ENCODE results near the gene C1orf159. TPM values are rescaled to one million over a fixed set of nuclear protein-coding genes. Genes with fewer than 3 reads are reported as not detected.

Gene C1orf159
- total and polyA plus RNA-seq, 10 of the 15 experiments (the other 5 are each of a cell fraction or from before 2014, with no cell fraction given): 0.11 to 23.4 (median 8.0) TPM

DNA sequence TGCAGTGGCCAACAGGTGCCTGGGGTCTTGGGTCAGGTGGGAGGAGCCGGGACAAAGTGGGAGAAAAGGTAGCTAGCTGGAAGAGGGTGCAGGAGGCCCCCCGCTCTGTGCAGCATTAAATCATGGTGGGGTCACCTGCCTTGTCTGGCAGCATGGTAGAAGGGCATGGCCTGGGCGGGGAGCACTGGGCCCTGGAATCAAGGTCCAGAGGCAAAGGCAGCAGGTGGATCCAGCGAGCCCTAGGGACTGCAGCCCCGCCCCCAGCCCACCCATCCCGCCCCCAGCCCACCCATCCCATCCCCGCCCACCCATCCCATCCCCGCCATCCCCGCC, 41.1 kb upstream of the C1orf159 start:
- TF ChIP-seq HDGF (IDR thresholded peaks at IDR 0.05) (no peak), RB1 (IDR thresholded peaks at IDR 0.05; ENCODE audit: borderline replicate concordance) (no peak), MXI1 (IDR thresholded peaks at IDR 0.05; ENCODE audit: low read depth, low read length) (no peak), TARDBP (IDR thresholded peaks at IDR 0.05; ENCODE audit: borderline replicate concordance) (no peak), TAF1 (IDR thresholded peaks at IDR 0.05; ENCODE audit: borderline replicate concordance, low read depth, low read length) (no peak), NR2F1 (conservative IDR thresholded peaks at IDR 0.05) (no peak), MAX (IDR thresholded peaks at IDR 0.05; ENCODE audit: low read depth, low read length) (no peak), NR2C2 (IDR thresholded peaks at IDR 0.05; ENCODE audit: borderline replicate concordance, control insufficient read depth, insufficient read length, low read depth) (no peak), KLF5 (IDR thresholded peaks at IDR 0.05; ENCODE audit: partially characterized antibody) (no peak), SMC3 (IDR thresholded peaks at IDR 0.05; ENCODE audit: borderline replicate concordance, low read length) (no peak)
- TF ChIP-seq, protein P1, sequence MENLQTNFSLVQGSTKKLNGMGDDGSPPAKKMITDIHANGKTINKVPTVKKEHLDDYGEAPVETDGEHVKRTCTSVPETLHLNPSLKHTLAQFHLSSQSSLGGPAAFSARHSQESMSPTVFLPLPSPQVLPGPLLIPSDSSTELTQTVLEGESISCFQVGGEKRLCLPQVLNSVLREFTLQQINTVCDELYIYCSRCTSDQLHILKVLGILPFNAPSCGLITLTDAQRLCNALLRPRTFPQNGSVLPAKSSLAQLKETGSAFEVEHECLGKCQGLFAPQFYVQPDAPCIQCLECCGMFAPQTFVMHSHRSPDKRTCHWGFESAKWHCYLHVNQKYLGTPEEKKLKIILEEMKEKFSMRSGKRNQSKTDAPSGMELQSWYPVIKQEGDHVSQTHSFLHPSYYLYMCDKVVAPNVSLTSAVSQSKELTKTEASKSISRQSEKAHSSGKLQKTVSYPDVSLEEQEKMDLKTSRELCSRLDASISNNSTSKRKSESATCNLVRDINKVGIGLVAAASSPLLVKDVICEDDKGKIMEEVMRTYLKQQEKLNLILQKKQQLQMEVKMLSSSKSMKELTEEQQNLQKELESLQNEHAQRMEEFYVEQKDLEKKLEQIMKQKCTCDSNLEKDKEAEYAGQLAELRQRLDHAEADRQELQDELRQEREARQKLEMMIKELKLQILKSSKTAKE (IDR thresholded peaks at IDR 0.05; ENCODE audit: low read depth, poor library complexity, severe bottlenecking): no peak
- POLR2A ChIA-PET: interaction anchor here (0.6 to 1.9 kb wide), 2 partner anchors 15 to 93 kb away, joined by 3 to 5 read pairs; no protein-coding TSS in a partner anchor
- Histone ChIP-seq H2AFZ (ENCODE audit: control insufficient read depth, low read depth, low read length) (no peak overlapping the region), H3K79me2 (ENCODE audit: control insufficient read depth, insufficient read depth, low read length) (no peaks in the 10 kb centered on the region), H3K36me3 (ENCODE audit: control insufficient read depth in 2 of 2, insufficient read depth in 2 of 2, low read length in 1 of 2) (no peaks in the 10 kb centered on the region), H4K20me1 (ENCODE audit: control insufficient read depth, insufficient read depth) (no peaks in the 10 kb centered on the region), H3K9me3 (replicated peaks; ENCODE audit: control insufficient read depth, insufficient read depth, low read length) (no peaks in the 10 kb centered on the region; the same call in 2 of the 3 replicates), H3K27me3 (replicated peaks in 1 of 2; ENCODE audit: control insufficient read depth in 2 of 2, insufficient read depth in 2 of 2, low read length in 1 of 2) (no peaks in the 10 kb centered on the region), H3K4me1 (ENCODE audit: control insufficient read depth, insufficient read depth, low read length) (peaks cover 7% of the 10 kb centered on the region), H3K27ac (ENCODE audit: control insufficient read depth, insufficient read depth) (no peak overlapping the region), H3K4me2 (ENCODE audit: control insufficient read depth, insufficient read depth) (no peak overlapping the region), H3K4me3 (no peak overlapping the region), H3K9ac (ENCODE audit: control insufficient read depth, insufficient read depth, low read length) (no peak overlapping the region)
- in situ Hi-C loops (cut with MboI) (no loop called here), intact Hi-C loops (cut with micrococcal nuclease; ENCODE audit: unreplicated experiment) (no loop called here)
- ATAC-seq (peak; percentile 30), FAIRE-seq (no peak), DNase-seq (ENCODE audit: low read depth, low spot score) (no peak)
- no TSS peak for BruUV-seq (replicated peaks)
- 18% methylated on average over 6 of the region's 9 CpGs for WGBS (ENCODE audit: insufficient coverage, insufficient replicate concordance, low lambda C conversion rate, missing lambda C conversion rate)
- SMC1A ChIA-PET (ENCODE audit: uncharacterized antibody, unreplicated experiment): interaction anchor here (1.2 kb wide), 1 partner anchor 93 kb away, joined by 3 read pairs; no protein-coding TSS in a partner anchor
- CTCF ChIA-PET: no interaction called here
- RAD21 ChIA-PET (ENCODE audit: unreplicated experiment): interaction anchor here (0.9 to 2.5 kb wide), 4 partner anchors 14 to 74 kb away, joined by 3 to 8 read pairs (median 6); no protein-coding TSS in a partner anchor

Data from GM12878 (cell line).